ENCODE results near the gene EPB41. TPM values are rescaled to one million over a fixed set of nuclear protein-coding genes. Genes with fewer than 3 reads are reported as not detected.

The EPB41 gene
- total RNA-seq, 1 experiment from 2014 or later = 41.7 TPM

DNA sequence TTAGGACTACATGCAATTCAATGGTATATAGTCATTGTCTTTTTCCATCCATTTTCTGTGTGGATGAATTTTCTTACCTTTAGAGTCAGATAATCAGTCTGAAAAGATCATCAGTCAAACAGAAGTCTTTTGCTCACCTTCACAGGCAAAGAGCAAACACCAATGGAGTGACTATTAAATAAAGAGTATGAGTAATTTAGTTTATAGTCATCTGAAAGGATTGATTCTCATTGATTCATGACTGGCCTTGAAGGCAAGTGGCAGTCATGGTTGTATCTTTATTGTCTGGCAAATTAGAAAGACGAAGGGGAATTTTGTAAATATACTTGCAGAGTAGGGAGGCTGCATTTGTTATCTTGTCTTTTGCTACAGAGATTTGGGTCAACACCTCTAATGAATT lies 89.9 kb downstream of the EPB41 start:
- no TSS peak for BruUV-seq (replicated peaks)
- Histone ChIP-seq H3K4me3 (replicated peaks in 1 of 2; ENCODE audit: low read depth in 1 of 2, low read length in 2 of 2) (no peak overlapping the region), H3K9me3 (ENCODE audit: control insufficient read depth in 1 of 2, insufficient read depth in 1 of 2, low read depth in 1 of 2, low read length in 2 of 2) (no peaks in the 10 kb centered on the region), H3K4me2 (ENCODE audit: low read length) (no peak overlapping the region), H2AFZ (ENCODE audit: low read depth, low read length, poor library complexity, severe bottlenecking) (no peak overlapping the region), H3K9me2 (ENCODE audit: insufficient read depth) (no peaks in the 10 kb centered on the region), H3K27ac (ENCODE audit: low read depth, low read length) (no peak overlapping the region), H3K27me3 (ENCODE audit: insufficient read depth, low read length) (no peaks in the 10 kb centered on the region), H4K20me1 (ENCODE audit: insufficient read depth) (no peaks in the 10 kb centered on the region), H3K4me1 (ENCODE audit: control insufficient read depth in 1 of 2, insufficient read depth in 2 of 2, low read length in 2 of 2) (peaks cover 0 to 7% of the 10 kb centered on the region in 2 experiments; a peak in 1 of 4 replicates), H3K36me3 (ENCODE audit: control insufficient read depth in 1 of 2, insufficient read depth in 2 of 2, low read length in 2 of 2) (no peaks in the 10 kb centered on the region), H3K9ac (ENCODE audit: low read length) (no peak overlapping the region), H3K79me2 (ENCODE audit: insufficient read depth, low read length) (no peaks in the 10 kb centered on the region)
- ATAC-seq (no peak), DNase-seq (ENCODE audit: low read depth, low spot score) (no peak)
- CTCF ChIA-PET = no interaction called here
- RAD21 ChIA-PET (ENCODE audit: low non-redundant PET in 1 of 2, low total read pairs in 2 of 2, uncharacterized antibody in 2 of 2, unreplicated experiment in 2 of 2) = no interaction called here
- intact Hi-C loops (cut with micrococcal nuclease) = no loop called here
- POLR2A ChIA-PET = no interaction called here
- no peak for TF ChIP-seq CEBPB (IDR thresholded peaks at IDR 0.05; ENCODE audit: low read depth)
- TF ChIP-seq SRF (IDR thresholded peaks at IDR 0.05; ENCODE audit: low read depth) = no peak
- TF ChIP-seq CBX3 (IDR thresholded peaks at IDR 0.05; ENCODE audit: low read depth) = no peak
- TF ChIP-seq ELF1 (IDR thresholded peaks at IDR 0.05; ENCODE audit: borderline replicate concordance, low read depth) = no peak
- TF ChIP-seq REST (IDR thresholded peaks at IDR 0.05; ENCODE audit: low read depth) = no peak
- no peak for TF ChIP-seq RAD21 (IDR thresholded peaks at IDR 0.05; ENCODE audit: low read depth)
- no peak for TF ChIP-seq ZBTB33 (IDR thresholded peaks at IDR 0.05; ENCODE audit: extremely low read depth, insufficient replicate concordance, low read length)
